ENCODE data around the gene MSMP. TPM values are rescaled to one million over a fixed set of nuclear protein-coding genes. Genes with fewer than 3 reads are reported as not detected.
A peak's percentile ranks its signal among the peaks of the same experiment; 100 is the strongest.

Gene MSMP
- total RNA-seq, 1 experiment from 2014 or later, result 4.2 TPM

DNA sequence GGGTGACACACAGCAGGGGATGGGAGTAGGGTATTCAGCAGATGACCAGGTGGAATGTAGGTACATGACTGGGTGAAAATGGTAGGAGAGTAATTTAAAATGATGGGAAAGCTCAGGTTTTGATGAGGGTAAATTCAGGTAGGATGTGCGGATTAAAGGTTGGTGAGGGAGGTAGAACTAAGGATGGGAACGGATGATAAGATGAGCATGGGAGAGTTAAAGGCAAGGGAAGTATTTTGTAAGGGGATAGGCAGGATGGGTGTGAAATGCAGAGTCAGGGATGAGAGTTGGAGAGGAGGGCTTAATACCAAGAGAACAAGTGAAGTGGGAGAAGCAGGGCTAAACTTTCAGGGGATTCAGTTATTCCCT is 23.6 kb downstream of the MSMP start:
- Histone ChIP-seq H3K9ac (ENCODE audit: low read length) (peak overlapping the region; percentile 98), H2AFZ (ENCODE audit: low read length) (no peak overlapping the region), H3K27me3 (ENCODE audit: low read length) (no peaks in the 10 kb centered on the region), H4K20me1 (ENCODE audit: insufficient read depth, low read depth, low read length) (peaks cover 3% of the 10 kb centered on the region; the same call in 1 of the 2 replicates), H3K4me2 (ENCODE audit: low read depth, low read length, poor library complexity, severe bottlenecking) (peak overlapping the region; percentile 99), H3K4me1 (ENCODE audit: low read length) (peaks cover 54% of the 10 kb centered on the region), H3K9me2 (replicated peaks; ENCODE audit: insufficient read depth, low read length) (no peaks in the 10 kb centered on the region), H3K27ac (ENCODE audit: low read length) (peak overlapping the region; percentile 79), H3K36me3 (ENCODE audit: insufficient read depth, low read length) (peaks cover 12% of the 10 kb centered on the region; the same call in 1 of the 2 replicates), H3K9me3 (ENCODE audit: low read length) (no peaks in the 10 kb centered on the region), H3K4me3 (ENCODE audit: low read length) (peak overlapping the region; percentile 93), H3K79me2 (ENCODE audit: low read length) (peaks cover 65% of the 10 kb centered on the region)
- no peak for DNase-seq

DNA sequence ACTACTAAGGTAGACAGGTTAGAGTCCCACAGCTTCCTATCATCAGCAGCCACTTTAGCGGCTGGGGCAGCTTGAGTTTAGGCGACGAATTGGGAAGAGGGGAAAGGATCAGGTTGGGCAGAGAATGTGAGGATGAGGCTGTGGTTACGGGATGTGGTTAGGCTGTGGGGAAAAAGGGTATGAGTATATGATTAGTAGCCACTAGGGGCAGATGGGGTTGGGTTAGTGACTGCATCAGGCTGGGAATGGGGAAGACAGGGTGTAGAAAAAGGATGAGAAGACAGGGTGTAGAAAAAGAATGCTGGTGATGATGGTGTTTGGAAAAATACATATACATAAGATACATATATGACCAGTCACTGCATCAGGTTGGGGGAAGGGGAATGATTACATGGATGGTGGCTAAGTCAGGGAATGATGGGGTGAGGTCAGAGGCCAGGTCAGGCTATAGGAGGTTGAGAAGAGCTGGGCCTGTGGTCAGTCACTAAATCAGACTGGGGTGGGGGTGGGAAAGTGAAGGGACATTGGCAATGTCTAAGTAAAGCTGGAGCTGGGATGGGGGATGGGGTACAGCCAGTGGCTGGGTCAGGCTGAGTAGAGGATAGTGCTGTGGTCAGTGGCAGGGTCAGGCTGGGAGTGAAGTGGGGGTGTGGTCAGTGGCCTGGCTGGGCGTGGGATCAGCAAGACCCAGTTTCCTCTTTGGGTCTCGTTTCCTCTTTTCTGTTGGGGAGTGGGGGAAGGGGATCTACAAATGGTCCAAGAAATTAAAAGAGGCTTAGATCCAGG is 24.2 kb downstream of the MSMP start:
- peak overlapping the region; percentile 99 for H3K4me2 ChIP-seq (ENCODE audit: low read depth, low read length, poor library complexity, severe bottlenecking)
- peaks cover 54% of the 10 kb centered on the region for H3K4me1 ChIP-seq (ENCODE audit: low read length)
- H3K36me3 ChIP-seq (ENCODE audit: insufficient read depth, low read length), result peaks cover 8% of the 10 kb centered on the region; the same call in 1 of the 2 replicates
- DNase-seq, result peak; percentile 60
- H3K4me3 ChIP-seq (ENCODE audit: low read length), result peak overlapping the region; percentile 93
- H3K9me3 ChIP-seq (ENCODE audit: low read length), result no peaks in the 10 kb centered on the region
- H3K27me3 ChIP-seq (ENCODE audit: low read length), result no peaks in the 10 kb centered on the region
- no peak overlapping the region for H2AFZ ChIP-seq (ENCODE audit: low read length)
- peak overlapping the region; percentile 98 for H3K9ac ChIP-seq (ENCODE audit: low read length)
- H3K27ac ChIP-seq (ENCODE audit: low read length), result peak overlapping the region; percentile 79
- H4K20me1 ChIP-seq (ENCODE audit: insufficient read depth, low read depth, low read length), result peaks cover 3% of the 10 kb centered on the region; the same call in 1 of the 2 replicates
- peaks cover 63% of the 10 kb centered on the region for H3K79me2 ChIP-seq (ENCODE audit: low read length)
- H3K9me2 ChIP-seq (replicated peaks; ENCODE audit: insufficient read depth, low read length), result no peaks in the 10 kb centered on the region

- H3K4me2 ChIP-seq (ENCODE audit: low read depth, low read length, poor library complexity, severe bottlenecking), result peak overlapping the region; percentile 99
- no peaks in the 10 kb centered on the region for H3K9me2 ChIP-seq (replicated peaks; ENCODE audit: insufficient read depth, low read length)
- H3K9ac ChIP-seq (ENCODE audit: low read length), result peak overlapping the region; percentile 98
- no peak overlapping the region for H2AFZ ChIP-seq (ENCODE audit: low read length)
- peaks cover 3% of the 10 kb centered on the region; the same call in 1 of the 2 replicates for H4K20me1 ChIP-seq (ENCODE audit: insufficient read depth, low read depth, low read length)
- DNase-seq, result no peak
- peaks cover 13% of the 10 kb centered on the region; the same call in 1 of the 2 replicates for H3K36me3 ChIP-seq (ENCODE audit: insufficient read depth, low read length)
- H3K27ac ChIP-seq (ENCODE audit: low read length), result no peak overlapping the region
- H3K9me3 ChIP-seq (ENCODE audit: low read length), result no peaks in the 10 kb centered on the region
- H3K79me2 ChIP-seq (ENCODE audit: low read length), result peaks cover 63% of the 10 kb centered on the region
- no peaks in the 10 kb centered on the region for H3K27me3 ChIP-seq (ENCODE audit: low read length)
- peak overlapping the region; percentile 93; the same call in 1 of the 2 replicates for H3K4me3 ChIP-seq (ENCODE audit: low read length)
- H3K4me1 ChIP-seq (ENCODE audit: low read length), result peaks cover 50% of the 10 kb centered on the region
Observed at GRCh38 chr9:35729101-35729500, 25.0 kb downstream of the MSMP start.

- Histone ChIP-seq H3K79me2 (ENCODE audit: low read length) (peaks cover 62% of the 10 kb centered on the region), H3K4me3 (ENCODE audit: low read length) (peak overlapping the region; percentile 6; the same call in 1 of the 2 replicates), H3K9ac (ENCODE audit: low read length) (peak overlapping the region; percentile 21; the same call in 1 of the 2 replicates), H4K20me1 (ENCODE audit: insufficient read depth, low read depth, low read length) (peaks cover 3% of the 10 kb centered on the region; the same call in 1 of the 2 replicates), H3K4me2 (ENCODE audit: low read depth, low read length, poor library complexity, severe bottlenecking) (peak overlapping the region; percentile 99), H3K9me2 (replicated peaks; ENCODE audit: insufficient read depth, low read length) (no peaks in the 10 kb centered on the region), H3K27ac (ENCODE audit: low read length) (no peak overlapping the region), H2AFZ (ENCODE audit: low read length) (no peak overlapping the region), H3K36me3 (ENCODE audit: insufficient read depth, low read length) (peaks cover 16% of the 10 kb centered on the region; the same call in 1 of the 2 replicates), H3K9me3 (ENCODE audit: low read length) (no peaks in the 10 kb centered on the region), H3K4me1 (ENCODE audit: low read length) (peaks cover 42% of the 10 kb centered on the region), H3K27me3 (ENCODE audit: low read length) (no peaks in the 10 kb centered on the region)
- no peak for DNase-seq
Observed at GRCh38 chr9:35728041-35728971, 25.8 kb downstream of the MSMP start.

DNA sequence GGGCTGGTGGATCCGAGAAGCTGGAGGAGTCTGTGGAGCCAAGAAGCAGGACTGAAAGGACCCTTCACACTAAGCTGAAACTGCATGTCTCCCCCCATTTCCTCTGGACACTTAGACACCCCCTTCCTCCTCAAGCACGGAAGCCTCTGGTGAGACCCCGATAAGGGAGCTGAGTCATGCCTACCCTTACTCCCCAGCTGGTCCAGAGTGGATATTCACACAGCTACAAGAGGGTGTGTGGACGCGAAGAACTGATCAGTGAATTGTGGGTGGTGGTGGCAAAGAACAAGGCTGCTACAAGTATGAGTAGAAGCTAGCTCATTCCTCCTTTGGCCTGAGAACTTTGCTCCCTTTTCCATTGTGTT is 26.4 kb downstream of the MSMP start:
- Histone ChIP-seq H3K36me3 (ENCODE audit: insufficient read depth, low read length) (peaks cover 18% of the 10 kb centered on the region; the same call in 1 of the 2 replicates), H3K27ac (ENCODE audit: low read length) (no peak overlapping the region), H3K4me1 (ENCODE audit: low read length) (peaks cover 37% of the 10 kb centered on the region), H3K9ac (ENCODE audit: low read length) (no peak overlapping the region), H3K4me3 (ENCODE audit: low read length) (no peak overlapping the region), H3K27me3 (ENCODE audit: low read length) (no peaks in the 10 kb centered on the region), H4K20me1 (ENCODE audit: insufficient read depth, low read depth, low read length) (peaks cover 3% of the 10 kb centered on the region; the same call in 1 of the 2 replicates), H2AFZ (ENCODE audit: low read length) (no peak overlapping the region), H3K9me2 (replicated peaks; ENCODE audit: insufficient read depth, low read length) (no peaks in the 10 kb centered on the region), H3K79me2 (ENCODE audit: low read length) (peaks cover 58% of the 10 kb centered on the region), H3K9me3 (ENCODE audit: low read length) (no peaks in the 10 kb centered on the region), H3K4me2 (ENCODE audit: low read depth, low read length, poor library complexity, severe bottlenecking) (no peak overlapping the region)
- no peak for DNase-seq

DNA sequence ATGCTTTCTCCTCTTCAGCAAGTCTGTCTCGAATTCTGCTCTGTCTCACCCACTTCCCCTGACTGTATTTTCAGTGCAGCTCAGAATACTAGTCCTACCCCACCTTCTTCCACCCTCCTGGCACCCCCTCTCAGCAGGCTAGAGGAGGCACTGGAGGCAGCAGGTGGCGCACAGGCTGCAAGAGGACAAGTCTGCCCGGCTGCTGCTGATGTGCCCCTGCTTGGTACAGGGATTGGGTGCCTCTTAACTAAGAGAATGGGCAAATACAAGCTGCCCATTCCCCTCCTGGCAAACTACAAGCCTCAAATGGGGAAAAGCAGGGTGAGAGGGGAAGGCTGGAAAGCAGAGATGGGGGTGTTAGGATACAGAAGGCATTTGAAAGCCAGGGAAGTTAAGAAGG is 27.1 kb downstream of the MSMP start:
- Histone ChIP-seq H3K79me2 (ENCODE audit: low read length) (peaks cover 58% of the 10 kb centered on the region), H3K36me3 (ENCODE audit: insufficient read depth, low read length) (peaks cover 25% of the 10 kb centered on the region; the same call in 1 of the 2 replicates), H4K20me1 (ENCODE audit: insufficient read depth, low read depth, low read length) (peaks cover 3% of the 10 kb centered on the region; the same call in 1 of the 2 replicates), H3K4me1 (ENCODE audit: low read length) (peaks cover 37% of the 10 kb centered on the region), H3K9ac (ENCODE audit: low read length) (no peak overlapping the region), H3K4me3 (ENCODE audit: low read length) (no peak overlapping the region), H3K9me2 (replicated peaks; ENCODE audit: insufficient read depth, low read length) (no peaks in the 10 kb centered on the region), H3K27ac (ENCODE audit: low read length) (no peak overlapping the region), H3K4me2 (ENCODE audit: low read depth, low read length, poor library complexity, severe bottlenecking) (no peak overlapping the region), H2AFZ (ENCODE audit: low read length) (no peak overlapping the region), H3K27me3 (ENCODE audit: low read length) (no peaks in the 10 kb centered on the region), H3K9me3 (ENCODE audit: low read length) (no peaks in the 10 kb centered on the region)
- DNase-seq, result peak; percentile 64

DNA sequence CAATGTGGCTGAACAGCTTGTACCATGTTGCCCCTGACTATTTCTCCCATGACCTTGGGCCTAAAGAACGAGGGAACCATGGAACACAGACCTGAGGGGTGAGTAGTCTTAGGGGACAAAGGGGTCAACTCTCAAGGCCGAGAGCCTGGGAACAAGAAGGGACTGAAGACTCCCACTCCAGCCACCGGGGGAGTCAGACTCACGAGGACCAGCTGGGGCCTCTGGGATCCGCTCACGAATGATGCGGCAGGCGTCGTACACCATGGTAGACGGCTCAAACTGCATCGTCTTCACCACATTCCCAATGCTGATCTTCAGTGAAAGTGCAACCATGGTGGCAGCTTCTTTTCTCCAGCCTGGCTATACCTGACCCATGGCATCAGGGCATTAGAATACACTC is 28.7 kb downstream of the MSMP start:
- DNase-seq, result no peak
- H4K20me1 ChIP-seq (ENCODE audit: insufficient read depth, low read depth, low read length), result peaks cover 3% of the 10 kb centered on the region; the same call in 1 of the 2 replicates
- no peak overlapping the region for H3K9ac ChIP-seq (ENCODE audit: low read length)
- peaks cover 26% of the 10 kb centered on the region for H3K4me1 ChIP-seq (ENCODE audit: low read length)
- no peaks in the 10 kb centered on the region for H3K27me3 ChIP-seq (ENCODE audit: low read length)
- peaks cover 39% of the 10 kb centered on the region; the same call in 1 of the 2 replicates for H3K36me3 ChIP-seq (ENCODE audit: insufficient read depth, low read length)
- H3K9me3 ChIP-seq (ENCODE audit: low read length), result no peaks in the 10 kb centered on the region
- H3K9me2 ChIP-seq (replicated peaks; ENCODE audit: insufficient read depth, low read length), result no peaks in the 10 kb centered on the region
- no peak overlapping the region for H3K27ac ChIP-seq (ENCODE audit: low read length)
- no peak overlapping the region for H3K4me3 ChIP-seq (ENCODE audit: low read length)
- peaks cover 43% of the 10 kb centered on the region for H3K79me2 ChIP-seq (ENCODE audit: low read length)
- no peak overlapping the region for H2AFZ ChIP-seq (ENCODE audit: low read length)
- no peak overlapping the region for H3K4me2 ChIP-seq (ENCODE audit: low read depth, low read length, poor library complexity, severe bottlenecking)
